ENCODE results near the gene IFRD2. TPM values are rescaled to one million over a fixed set of nuclear protein-coding genes. Genes with fewer than 3 reads are reported as not detected.
A peak's percentile ranks its signal among the peaks of the same experiment; 100 is the strongest.

IFRD2 gene
- total and polyA plus RNA-seq, 2 donors (not counting 1 experiment from before 2014, with no cell fraction given), result 28.1 to 51.0 TPM

- Histone ChIP-seq H3K4me3 (replicated peaks in 1 of 4; ENCODE audit: control extremely low read depth in 1 of 4, insufficient read depth in 1 of 4, low read depth in 3 of 4, low read length in 4 of 4) (no peak overlapping the region), H3K27me3 (ENCODE audit: control insufficient read depth, insufficient read depth, low read length) (no peaks in the 10 kb centered on the region), H4K20me1 (ENCODE audit: control insufficient read depth, extremely low read depth, insufficient read depth, low read length) (no peaks in the 10 kb centered on the region), H3K36me3 (ENCODE audit: control insufficient read depth, insufficient read depth, low read length) (no peaks in the 10 kb centered on the region), H3K9me3 (ENCODE audit: control insufficient read depth, insufficient read depth, low read depth, low read length) (no peaks in the 10 kb centered on the region), H3K4me1 (ENCODE audit: control insufficient read depth, extremely low read depth, insufficient read depth, low read length) (peaks cover 14% of the 10 kb centered on the region), H3K4me2 (ENCODE audit: extremely low read depth, insufficient read depth, low read length) (no peak overlapping the region), H3K9ac (ENCODE audit: insufficient read depth, low read length) (no peak overlapping the region), H2AFZ (ENCODE audit: low read length) (no peak overlapping the region), H3K27ac (ENCODE audit: insufficient read depth, low read length) (no peak overlapping the region), H3K79me2 (ENCODE audit: control insufficient read depth, insufficient read depth, low read length) (no peaks in the 10 kb centered on the region)
- TF ChIP-seq CTCF (conservative IDR thresholded peaks at IDR 0.05 in 1 of 2, IDR thresholded peaks at IDR 0.05 in 1 of 2; ENCODE audit: low read depth in 1 of 2, low read length in 2 of 2) (no peak), EZH2 (IDR thresholded peaks at IDR 0.05; ENCODE audit: low read length, missing control alignments) (peak; percentile 61)
- DNase-seq (ENCODE audit: low read depth in 2 of 2), result no peak
These were observed 16.9 kb downstream of the IFRD2 start for GRCh38 chr3:50275141-50275995.

- no peak overlapping the region for H2AFZ ChIP-seq (ENCODE audit: low read length)
- H3K4me2 ChIP-seq (ENCODE audit: extremely low read depth, insufficient read depth, low read length), result no peak overlapping the region
- peaks cover 23% of the 10 kb centered on the region for H3K4me1 ChIP-seq (ENCODE audit: control insufficient read depth, extremely low read depth, insufficient read depth, low read length)
- peak; percentile 47 to 67 for DNase-seq (ENCODE audit: low read depth in 2 of 2)
- no peak overlapping the region for H3K4me3 ChIP-seq (replicated peaks in 1 of 4; ENCODE audit: control extremely low read depth in 1 of 4, insufficient read depth in 1 of 4, low read depth in 3 of 4, low read length in 4 of 4)
- no peak overlapping the region for H3K9ac ChIP-seq (ENCODE audit: insufficient read depth, low read length)
- no peaks in the 10 kb centered on the region for H3K36me3 ChIP-seq (ENCODE audit: control insufficient read depth, insufficient read depth, low read length)
- H4K20me1 ChIP-seq (ENCODE audit: control insufficient read depth, extremely low read depth, insufficient read depth, low read length), result no peaks in the 10 kb centered on the region
- TF ChIP-seq CTCF (conservative IDR thresholded peaks at IDR 0.05 in 1 of 2, IDR thresholded peaks at IDR 0.05 in 1 of 2; ENCODE audit: low read depth in 1 of 2, low read length in 2 of 2), result peak; percentile 55 to 72
- no peak for TF ChIP-seq EZH2 (IDR thresholded peaks at IDR 0.05; ENCODE audit: low read length, missing control alignments)
- H3K27ac ChIP-seq (ENCODE audit: insufficient read depth, low read length), result no peak overlapping the region
- H3K79me2 ChIP-seq (ENCODE audit: control insufficient read depth, insufficient read depth, low read length), result no peaks in the 10 kb centered on the region
- no peaks in the 10 kb centered on the region for H3K9me3 ChIP-seq (ENCODE audit: control insufficient read depth, insufficient read depth, low read depth, low read length)
- no peaks in the 10 kb centered on the region for H3K27me3 ChIP-seq (ENCODE audit: control insufficient read depth, insufficient read depth, low read length)
These were observed 17.7 kb downstream of the IFRD2 start for GRCh38 chr3:50274371-50275104.

GRCh38 chr3:50273689-50274065 lies 18.6 kb downstream of the IFRD2 start:
- Histone ChIP-seq H3K9ac (ENCODE audit: insufficient read depth, low read length) (no peak overlapping the region), H3K79me2 (ENCODE audit: control insufficient read depth, insufficient read depth, low read length) (no peaks in the 10 kb centered on the region), H3K9me3 (ENCODE audit: control insufficient read depth, insufficient read depth, low read depth, low read length) (no peaks in the 10 kb centered on the region), H2AFZ (ENCODE audit: low read length) (no peak overlapping the region), H3K4me3 (replicated peaks in 1 of 4; ENCODE audit: control extremely low read depth in 1 of 4, insufficient read depth in 1 of 4, low read depth in 3 of 4, low read length in 4 of 4) (no peak overlapping the region), H3K4me2 (ENCODE audit: extremely low read depth, insufficient read depth, low read length) (no peak overlapping the region), H3K4me1 (ENCODE audit: control insufficient read depth, extremely low read depth, insufficient read depth, low read length) (peaks cover 31% of the 10 kb centered on the region), H3K36me3 (ENCODE audit: control insufficient read depth, insufficient read depth, low read length) (no peaks in the 10 kb centered on the region), H4K20me1 (ENCODE audit: control insufficient read depth, extremely low read depth, insufficient read depth, low read length) (no peaks in the 10 kb centered on the region), H3K27ac (ENCODE audit: insufficient read depth, low read length) (no peak overlapping the region), H3K27me3 (ENCODE audit: control insufficient read depth, insufficient read depth, low read length) (no peaks in the 10 kb centered on the region)
- no peak for DNase-seq (ENCODE audit: low read depth in 2 of 2)
- no peak for TF ChIP-seq EZH2 (IDR thresholded peaks at IDR 0.05; ENCODE audit: low read length, missing control alignments)
- no peak for TF ChIP-seq CTCF (conservative IDR thresholded peaks at IDR 0.05 in 1 of 2, IDR thresholded peaks at IDR 0.05 in 1 of 2; ENCODE audit: low read depth in 1 of 2, low read length in 2 of 2)
